Neural progenitor cell (in vitro differentiated cells): Measurements from ENCODE around the gene URI1. TPM values are rescaled to one million over a fixed set of nuclear protein-coding genes. Genes with fewer than 3 reads are reported as not detected.

ENCODE experiments used
- DNase-seq: peaks from one replicate; pipeline ENCODE4 v3.0.0-alpha.2; 2016; ENCODE audit warnings: low spot score
- H2AFZ ChIP-seq: fragments of 200-600 bp; sonication (generic); replicated peaks from 2 replicates; pipeline ENCODE4 v1.6.1; 2016; ENCODE audit warnings: antibody characterized with exemption
- H3F3A ChIP-seq: fragments of 200-600 bp; sonication (generic); 2 replicates; pipeline ENCODE4 v1.6.1; 2016; ENCODE audit warnings: antibody characterized with exemption, low read depth
- H3K27ac ChIP-seq: fragments of 200-600 bp; sonication (generic); 2 replicates; pipeline ENCODE4 v1.5.1; 2016; ENCODE audit warnings: mild to moderate bottlenecking
- H3K27me3 ChIP-seq: fragments of 200-600 bp; sonication (generic); 2 replicates; pipeline ENCODE4 v1.6.1; 2016; ENCODE audit warnings: mild to moderate bottlenecking, moderate library complexity
- H3K36me3 ChIP-seq: fragments of 200-600 bp; sonication (generic); 2 replicates; pipeline ENCODE4 v1.5.1; 2016
- H3K4me1 ChIP-seq: fragments of 200-600 bp; sonication (generic); 2 replicates; pipeline ENCODE4 v1.6.1; 2016; ENCODE audit warnings: mixed run types
- H3K4me2 ChIP-seq: fragments of 200-600 bp; sonication (generic); 2 replicates; pipeline ENCODE4 v1.6.1; 2016
- H3K4me3 ChIP-seq: fragments of 200-600 bp; sonication (generic); 2 replicates; pipeline ENCODE4 v1.5.1; 2016
- H3K79me2 ChIP-seq: fragments of 200-600 bp; sonication (generic); 2 replicates; pipeline ENCODE4 v1.6.1; 2016; ENCODE audit warnings: low read depth
- H3K9ac ChIP-seq: fragments of 200-600 bp; sonication (generic); 2 replicates; pipeline ENCODE4 v1.6.1; 2016
- H3K9me3 ChIP-seq: fragments of 200-600 bp; sonication (generic); 2 replicates; pipeline ENCODE4 v1.5.1; 2016; ENCODE audit warnings: low read depth
- H4K20me1 ChIP-seq: fragments of 200-600 bp; sonication (generic); 2 replicates; pipeline ENCODE4 v1.6.1; 2016; ENCODE audit warnings: low read depth
- H3K27ac Mint-ChIP-seq: 3 replicates; pipeline ENCODE4 v1.8.0; 2021; ENCODE audit warnings: mixed read lengths
- H3K27me3 Mint-ChIP-seq: 2 replicates; pipeline ENCODE4 v1.8.0; 2022; ENCODE audit warnings: low read depth, mild to moderate bottlenecking, inconsistent platforms, moderate library complexity, mixed read lengths; ENCODE audit not compliant: insufficient read depth
- H3K36me3 Mint-ChIP-seq: 3 replicates; pipeline ENCODE4 v1.8.0; 2021; ENCODE audit warnings: mixed read lengths
- H3K4me1 Mint-ChIP-seq: 3 replicates; pipeline ENCODE4 v1.8.0; 2021; ENCODE audit warnings: mixed read lengths
- H3K4me3 Mint-ChIP-seq: 3 replicates; pipeline ENCODE4 v1.8.0; 2021; ENCODE audit warnings: mild to moderate bottlenecking, moderate library complexity, mixed read lengths
- H3K9me3 Mint-ChIP-seq: 3 replicates; pipeline ENCODE4 v1.8.0; 2020; ENCODE audit warnings: mixed read lengths
- CTCF ChIP-seq: fragments of 200-600 bp; sonication (generic); IDR thresholded peaks from 2 replicates; pipeline ENCODE4 v1.5.1; 2017; ENCODE audit warnings: antibody characterized with exemption, mild to moderate bottlenecking
- EZH2 ChIP-seq: fragments of 200-600 bp; sonication (generic); IDR thresholded peaks from 2 replicates; pipeline ENCODE4 v1.6.1; 2017; ENCODE audit warnings: antibody characterized with exemption, mild to moderate bottlenecking, moderate library complexity
- EZH2phosphoT487 ChIP-seq: fragments of 200-600 bp; sonication (generic); IDR thresholded peaks from 2 replicates; pipeline ENCODE4 v1.6.1; 2017; ENCODE audit warnings: antibody characterized with exemption
- total RNA-seq: library from RNA; depleted of rRNA; stranded (reverse); fragments of >200 nt; gene quantifications from 2 replicates; pipeline ENCODE4 v1.2.3, GENCODE V29; 2015; ENCODE audit warnings: low replicate concordance

The URI1 gene
- total RNA-seq, 1 donor from 2014 or later = 94.7 TPM

DNA sequence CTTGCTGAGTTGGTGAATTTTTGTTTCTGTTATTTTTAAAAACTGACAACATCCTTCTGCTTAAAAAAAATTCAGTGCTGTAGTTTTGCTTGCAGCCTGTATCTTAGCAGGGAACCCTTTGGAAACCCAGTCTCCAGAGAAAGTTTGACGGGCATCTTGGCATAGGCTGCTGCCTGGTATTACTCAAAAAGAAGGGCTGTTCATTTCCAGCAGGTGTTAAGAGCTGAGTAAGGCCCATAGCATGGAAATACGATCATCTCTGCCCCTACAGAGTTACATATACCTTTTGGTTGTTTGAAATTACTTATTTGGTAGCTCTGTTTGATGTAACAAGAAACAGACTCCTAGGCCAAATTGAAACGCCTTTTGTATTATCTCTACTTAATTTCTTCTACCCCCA, 41.5 kb downstream of the URI1 start:
- Mint-ChIP-seq H3K4me1 (no peaks in the 10 kb centered on the region), H3K9me3 (peaks cover 10% of the 10 kb centered on the region), H3K27me3 (no peaks in the 10 kb centered on the region), H3K27ac (no peak overlapping the region), H3K4me3 (no peak overlapping the region), H3K36me3 (peaks cover 23% of the 10 kb centered on the region)
- no peaks in the 10 kb centered on the region for H4K20me1 ChIP-seq
- no peak for DNase-seq
- H3K27me3 ChIP-seq = no peaks in the 10 kb centered on the region
- peaks cover 94% of the 10 kb centered on the region for H3K79me2 ChIP-seq
- H3F3A ChIP-seq = no peaks in the 10 kb centered on the region
- H3K4me1 ChIP-seq = peaks cover 11% of the 10 kb centered on the region
- no peak overlapping the region for H3K4me2 ChIP-seq
- H3K4me3 ChIP-seq = no peak overlapping the region
- H3K27ac ChIP-seq = no peak overlapping the region
- H3K9ac ChIP-seq = no peak overlapping the region
- TF ChIP-seq CTCF (no peak), EZH2 (no peak), EZH2phosphoT487 (no peak)
- no peaks in the 10 kb centered on the region for H3K36me3 ChIP-seq
- no peak overlapping the region for H2AFZ ChIP-seq
- H3K9me3 ChIP-seq = no peaks in the 10 kb centered on the region

GRCh38 chr19:29985196-29985595, 43.2 kb downstream of the URI1 start:
- DNase-seq = no peak
- peaks cover 15% of the 10 kb centered on the region for H3K9me3 Mint-ChIP-seq
- H3K27ac ChIP-seq = no peak overlapping the region
- H3K36me3 ChIP-seq = no peaks in the 10 kb centered on the region
- no peaks in the 10 kb centered on the region for H3K9me3 ChIP-seq
- H3K79me2 ChIP-seq = peaks cover 91% of the 10 kb centered on the region
- H3K27me3 ChIP-seq = no peaks in the 10 kb centered on the region
- no peak overlapping the region for H3K9ac ChIP-seq
- peaks cover 33% of the 10 kb centered on the region for H3K36me3 Mint-ChIP-seq
- no peaks in the 10 kb centered on the region for H4K20me1 ChIP-seq
- H3F3A ChIP-seq = no peaks in the 10 kb centered on the region
- H3K4me3 ChIP-seq = no peak overlapping the region
- H3K4me3 Mint-ChIP-seq = no peak overlapping the region
- H2AFZ ChIP-seq = no peak overlapping the region
- peaks cover 11% of the 10 kb centered on the region for H3K4me1 ChIP-seq
- TF ChIP-seq EZH2phosphoT487 = no peak
- no peak for TF ChIP-seq EZH2
- no peak for TF ChIP-seq CTCF
- H3K4me1 Mint-ChIP-seq = no peaks in the 10 kb centered on the region
- H3K27me3 Mint-ChIP-seq = peaks cover 2% of the 10 kb centered on the region
- H3K4me2 ChIP-seq = no peak overlapping the region
- H3K27ac Mint-ChIP-seq = no peak overlapping the region

DNA sequence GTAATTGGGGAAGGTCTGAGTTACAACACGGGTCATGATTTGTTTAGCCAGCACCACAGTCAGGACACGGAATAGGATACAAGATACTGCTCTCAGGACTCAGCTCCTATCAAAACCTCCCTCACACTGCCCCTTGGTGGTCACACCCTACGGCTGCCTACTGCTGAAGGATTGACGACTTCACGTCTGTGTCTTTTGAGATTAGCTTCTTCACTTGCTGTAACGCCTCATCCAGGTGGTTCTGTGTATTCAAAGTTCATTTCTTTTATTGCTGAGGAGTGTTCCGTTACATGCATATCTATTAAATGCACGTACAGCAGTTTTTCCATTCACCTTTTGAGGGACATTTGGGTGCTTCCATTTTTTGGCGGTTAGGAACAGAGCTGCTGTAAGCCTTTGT, 46.3 kb downstream of the URI1 start:
- peaks cover 8% of the 10 kb centered on the region for H3K9me3 ChIP-seq
- Mint-ChIP-seq H3K36me3 (peaks cover 54% of the 10 kb centered on the region), H3K27ac (no peak overlapping the region), H3K9me3 (peaks cover 24% of the 10 kb centered on the region), H3K27me3 (peaks cover 2% of the 10 kb centered on the region), H3K4me1 (no peaks in the 10 kb centered on the region), H3K4me3 (no peak overlapping the region)
- no peak overlapping the region for H3K9ac ChIP-seq
- no peaks in the 10 kb centered on the region for H3F3A ChIP-seq
- H4K20me1 ChIP-seq = no peaks in the 10 kb centered on the region
- no peaks in the 10 kb centered on the region for H3K4me1 ChIP-seq
- no peak for TF ChIP-seq EZH2phosphoT487
- TF ChIP-seq EZH2 = no peak
- peak; percentile 23 for TF ChIP-seq CTCF
- H3K36me3 ChIP-seq = peaks cover 17% of the 10 kb centered on the region
- no peak overlapping the region for H2AFZ ChIP-seq
- no peak overlapping the region for H3K4me3 ChIP-seq
- H3K27me3 ChIP-seq = no peaks in the 10 kb centered on the region
- DNase-seq = peak; percentile 37
- H3K27ac ChIP-seq = no peak overlapping the region
- H3K4me2 ChIP-seq = no peak overlapping the region
- peaks cover 93% of the 10 kb centered on the region for H3K79me2 ChIP-seq
